Hepatic stellate cell (primary cell): Measurements from ENCODE around the gene SULT1A2.
"Not testable (repeated sequence)": the region's sequence is repeated elsewhere in the genome, so short reads cannot be mapped to it uniquely, and the experiment has no call there.

Source experiments
- DNase-seq: peaks from one replicate; pipeline ENCODE4 v3.0.0; 2011; ENCODE audit warnings: low spot score

Gene SULT1A2

DNA sequence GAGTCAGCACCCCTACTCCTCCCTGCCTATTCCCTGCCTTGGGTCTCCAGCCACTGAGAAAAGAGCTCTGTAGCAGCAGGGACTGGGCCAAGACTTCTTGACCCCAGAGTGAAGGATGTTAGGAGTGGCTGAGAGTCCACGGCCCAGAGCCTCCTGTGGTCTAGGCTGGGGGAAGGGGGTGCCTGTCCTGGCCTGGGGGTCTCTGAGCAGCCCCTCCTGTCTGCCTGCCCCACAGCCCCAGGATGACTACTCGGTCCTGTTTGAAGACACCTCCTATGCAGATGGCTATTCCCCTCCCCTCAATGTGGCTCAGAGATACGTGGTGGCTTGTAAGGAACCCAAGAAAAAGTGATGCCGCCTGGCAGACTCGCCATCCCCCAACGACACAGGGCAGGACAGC is 5.5 kb downstream of the SULT1A2 start:
- DNase-seq: no peak

GRCh38 chr16:28590384-28591340 is 6.2 kb downstream of the SULT1A2 start:
- DNase-seq: no peak

DNA sequence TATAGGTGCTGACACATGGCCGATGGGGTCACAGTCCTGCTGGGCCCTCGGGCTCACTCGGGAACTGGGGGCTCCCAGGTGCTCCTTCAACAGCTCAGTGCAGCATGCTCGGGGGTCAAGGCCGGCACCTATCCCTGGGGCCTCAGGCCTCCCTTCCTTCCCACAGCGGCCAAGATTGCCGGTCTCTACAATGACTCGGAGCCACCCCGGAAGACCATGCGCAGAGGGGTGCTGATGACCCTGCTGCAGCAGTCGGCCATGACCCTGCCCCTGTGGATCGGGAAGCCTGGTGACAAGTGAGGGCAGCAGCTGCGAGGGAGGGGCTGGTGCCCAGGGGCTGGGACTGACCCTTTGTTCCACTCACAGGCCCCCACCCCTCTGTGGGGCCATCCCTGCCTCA is 6.9 kb downstream of the SULT1A2 start:
- no peak for DNase-seq

GRCh38 chr16:28589069-28589468 is 7.8 kb downstream of the SULT1A2 start:
- no peak for DNase-seq

- no peak for DNase-seq
Measured at GRCh38 chr16:28587386-28587785, 9.5 kb downstream of the SULT1A2 start.

DNA sequence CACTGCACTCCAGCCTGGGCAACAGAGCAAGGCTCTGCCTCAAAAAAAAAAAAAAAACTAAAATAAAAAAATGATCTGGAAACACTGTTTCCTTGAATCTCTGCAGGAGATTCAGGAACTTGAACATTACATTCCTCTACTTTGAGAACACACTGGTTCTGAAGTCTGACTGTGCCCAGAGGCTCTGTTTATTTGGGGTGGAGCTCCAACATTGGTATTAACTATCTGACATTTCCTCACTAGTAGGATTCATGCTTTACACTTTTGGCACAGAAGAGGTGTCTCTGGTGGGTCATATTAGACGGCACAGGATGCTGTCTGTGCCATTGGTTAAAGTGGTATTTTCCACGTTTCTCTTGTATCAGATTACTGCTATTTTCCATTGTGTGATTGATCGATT is 10.4 kb downstream of the SULT1A2 start:
- DNase-seq: no peak

GRCh38 chr16:28585674-28586073 is 11.2 kb downstream of the SULT1A2 start:
- no peak for DNase-seq

DNA sequence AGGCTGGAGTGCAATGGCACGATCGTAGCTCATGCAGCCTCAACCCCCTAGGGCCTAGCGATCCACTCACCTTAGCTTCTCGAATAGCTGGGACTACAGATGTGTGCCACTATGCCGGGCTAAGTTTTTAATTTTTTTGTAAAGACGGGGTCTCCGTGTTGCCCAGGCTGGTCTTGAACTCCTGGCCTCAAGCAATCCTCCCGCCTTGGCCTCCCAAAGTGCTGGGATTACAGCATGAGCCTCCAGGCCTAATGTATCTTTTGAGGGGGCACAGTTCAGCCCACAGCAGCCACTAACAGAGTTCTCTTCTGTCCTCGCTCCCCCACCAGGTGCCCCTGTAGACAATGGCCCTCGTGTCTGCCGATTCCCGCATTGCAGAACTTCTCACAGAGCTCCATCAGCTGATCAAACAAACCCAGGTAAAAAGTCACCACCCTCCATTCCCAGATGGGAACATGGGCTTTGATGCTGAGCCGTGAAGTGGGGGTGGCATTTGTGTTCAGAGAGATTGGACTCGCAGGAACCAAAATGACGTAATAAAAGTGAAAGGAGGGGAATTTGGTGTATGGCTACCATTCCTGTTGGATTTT is 16.0 kb downstream of the SULT1A2 start:
- no peak for DNase-seq

GRCh38 chr16:28575446-28576109 is 21.3 kb downstream of the SULT1A2 start:
- DNase-seq: no peak

DNA sequence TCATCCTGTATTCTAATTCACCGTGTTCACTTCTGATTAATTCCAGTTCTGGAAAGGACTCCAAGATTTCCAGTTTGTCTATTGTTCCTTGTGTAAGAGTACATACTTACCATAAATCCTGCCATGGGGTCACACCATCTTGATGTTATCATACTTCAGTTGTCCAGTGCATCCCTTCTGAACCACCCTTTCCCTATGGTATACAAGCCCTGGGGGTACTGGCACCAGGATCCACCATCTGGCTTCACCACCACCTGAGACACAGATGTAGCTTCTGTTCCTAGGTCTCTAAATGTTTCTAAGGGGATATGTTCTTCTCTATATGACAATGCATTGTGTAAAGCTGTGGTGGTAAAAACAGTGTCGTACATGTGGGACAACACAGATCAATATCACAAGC is 21.9 kb downstream of the SULT1A2 start:
- DNase-seq: no peak

GRCh38 chr16:28573738-28574718 is 22.8 kb downstream of the SULT1A2 start:
- DNase-seq: no peak

DNA sequence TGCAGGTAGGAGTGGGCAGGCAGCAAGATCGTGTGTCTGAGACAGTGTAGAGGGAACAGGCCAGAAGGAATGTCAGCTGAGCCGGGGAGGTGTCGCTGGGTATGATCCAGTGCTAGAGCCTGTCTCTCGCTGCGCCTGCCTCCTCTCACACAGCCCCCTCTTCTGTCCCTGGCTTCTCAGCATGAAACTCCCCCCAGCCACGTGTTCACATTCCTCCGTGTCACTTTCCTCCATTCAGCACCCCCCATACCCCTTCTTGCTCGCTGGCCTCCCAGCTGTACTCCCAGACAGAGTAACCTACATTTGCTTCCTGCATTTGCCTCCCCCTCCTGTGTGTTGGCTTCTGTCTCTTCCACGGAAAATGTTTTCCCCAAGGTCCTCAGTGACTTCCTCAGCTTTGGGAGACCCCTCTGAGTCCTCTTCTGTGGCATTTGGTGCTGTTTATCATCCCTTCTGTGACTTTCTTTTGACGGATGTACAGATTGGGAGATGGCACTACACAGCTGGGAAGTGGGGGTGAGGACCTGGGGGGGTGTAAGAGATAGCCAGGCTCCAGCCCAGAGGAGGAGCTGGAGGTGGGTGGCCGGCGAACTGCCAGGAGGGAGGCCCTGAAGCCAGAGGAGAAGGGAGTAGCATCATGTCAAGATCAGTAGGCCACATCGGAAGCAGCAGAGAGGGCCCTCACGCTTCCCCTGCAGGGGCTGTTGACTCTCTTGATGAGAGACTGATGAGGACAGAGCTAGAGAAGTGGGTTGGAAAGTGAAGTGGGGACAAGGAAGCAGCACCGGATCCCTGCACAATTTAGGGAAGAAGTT is 23.9 kb downstream of the SULT1A2 start:
- no peak for DNase-seq

DNA sequence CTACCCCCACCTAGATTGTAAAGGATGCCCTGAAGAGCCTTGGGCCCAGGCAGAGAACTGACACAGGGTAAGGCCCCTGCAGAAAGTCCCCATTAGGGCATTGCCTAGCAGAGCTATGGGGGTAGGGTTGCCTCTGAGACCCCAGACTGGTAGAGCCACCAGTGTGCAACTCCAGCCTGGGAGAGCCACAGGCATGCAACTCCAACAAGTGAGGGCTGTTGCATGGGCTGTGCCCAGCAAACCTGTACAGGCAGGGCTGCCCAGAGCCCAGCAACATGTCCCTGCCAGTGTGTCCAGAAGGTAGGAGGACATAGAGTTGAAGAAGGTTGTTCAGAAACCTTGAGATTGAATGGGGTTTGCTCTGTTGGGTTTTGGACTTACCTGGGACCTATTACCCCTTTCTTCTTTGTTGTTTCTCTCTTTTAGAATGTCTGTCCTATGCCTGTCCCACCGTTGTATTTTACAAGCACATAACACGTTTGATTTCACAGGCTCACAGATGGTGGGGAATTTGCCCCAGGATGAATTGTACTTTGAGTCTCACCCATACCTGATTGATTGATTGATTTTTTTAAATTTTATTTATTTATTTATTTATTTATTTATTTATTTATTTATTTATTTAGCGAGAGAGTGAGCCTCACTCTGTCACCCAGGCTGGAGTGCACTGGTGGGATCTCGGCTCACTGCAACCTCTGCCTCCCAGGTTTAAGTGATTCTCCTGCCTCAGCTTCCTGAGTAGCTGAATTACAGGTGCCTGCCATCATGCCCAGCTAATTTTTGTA is 26.7 kb downstream of the SULT1A2 start:
- DNase-seq: no peak

GRCh38 chr16:28569021-28569420 is 27.8 kb downstream of the SULT1A2 start:
- no peak for DNase-seq

DNA sequence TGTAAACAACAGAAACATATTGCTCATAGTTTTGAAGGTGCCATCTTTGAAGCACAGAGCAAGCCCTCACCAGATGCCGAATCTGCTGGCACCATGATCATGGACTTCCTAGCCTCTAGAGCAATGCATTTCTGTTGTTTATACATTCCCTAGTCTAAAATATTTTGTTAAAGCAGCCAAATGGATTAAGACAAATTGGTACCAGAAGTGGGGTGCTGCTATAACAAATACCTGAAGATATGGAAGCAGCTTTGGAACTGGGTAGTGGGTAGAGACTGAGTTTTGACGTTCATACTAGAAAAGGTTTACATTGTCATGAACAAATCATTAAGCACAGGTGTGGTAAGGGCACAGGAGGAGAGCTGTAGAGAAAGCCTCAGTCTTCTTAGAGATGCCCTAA is 29.6 kb downstream of the SULT1A2 start:
- no peak for DNase-seq

GRCh38 chr16:28566233-28566925 is 30.5 kb downstream of the SULT1A2 start:
- not testable (repeated sequence) for DNase-seq

GRCh38 chr16:28563218-28563617 is 33.6 kb downstream of the SULT1A2 start:
- DNase-seq: no peak

DNA sequence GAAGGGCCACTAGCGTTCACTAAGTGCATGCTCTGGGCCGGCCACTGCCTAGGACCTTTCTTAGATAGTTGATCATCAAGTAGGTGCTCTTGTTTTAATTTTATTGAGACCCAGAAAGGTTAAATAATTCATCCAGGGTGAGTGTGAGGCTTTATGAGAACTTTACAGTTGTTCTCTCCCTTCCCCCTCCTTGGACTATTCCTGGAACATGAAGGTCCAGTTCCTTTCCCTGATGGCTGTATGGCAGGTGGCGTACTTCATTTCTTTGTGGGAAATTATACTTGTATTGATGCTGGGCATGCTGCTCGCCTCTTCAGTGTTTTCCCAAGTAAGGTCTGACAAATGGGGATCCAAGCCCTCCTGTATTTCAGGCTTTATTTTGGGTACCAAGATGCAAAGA is 34.7 kb downstream of the SULT1A2 start:
- no peak for DNase-seq

DNA sequence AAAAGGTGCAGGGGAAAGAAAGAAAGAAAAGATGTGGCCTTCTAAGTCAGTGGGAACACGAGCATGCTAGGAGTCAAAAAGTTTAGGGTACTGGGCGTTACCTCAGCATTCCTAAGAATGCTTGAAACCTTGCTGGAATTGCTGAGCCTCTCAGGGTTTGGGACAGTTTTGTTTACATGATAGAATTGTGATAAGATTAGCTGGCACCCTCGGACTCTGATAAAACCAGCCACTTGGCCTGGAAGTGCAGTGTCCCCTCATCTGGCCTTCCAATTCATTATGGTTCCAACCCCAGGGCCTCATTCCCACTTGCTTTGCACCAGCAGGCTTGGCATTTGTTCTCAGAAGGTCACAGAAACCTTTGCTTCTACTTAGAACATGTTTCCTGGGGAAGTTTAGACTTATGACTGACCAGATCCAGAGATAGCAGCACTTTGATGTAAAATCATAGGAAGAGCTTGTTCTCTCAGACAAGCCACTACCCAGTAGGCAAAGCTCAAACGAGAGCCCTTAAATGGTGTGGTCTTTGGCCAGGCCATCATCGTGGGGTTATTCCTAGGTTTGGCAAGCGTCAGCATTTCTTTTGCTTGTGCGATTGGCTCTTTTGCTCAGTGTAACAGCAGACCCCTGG is 35.2 kb downstream of the SULT1A2 start:
- DNase-seq: no peak
